Stimulated activated CD4-positive, alpha-beta T cell treated with anti-CD3 and anti-CD28 coated beads, Interleukin-1b, Interleukin-23, amount 100 ng/mL, for 1 hour (primary cell): ENCODE results near the gene SPOCK1.

Source experiments
- DNase-seq, 2 donors: peaks; one replicate each; pipeline ENCODE4 v3.0.0-alpha.2; 2020; ENCODE audit warnings: low read depth in 2 of 2

SPOCK1 gene

GRCh38 chr5:137155261-137156000 lies 343.7 kb downstream of the SPOCK1 start:
- DNase-seq, result no peak

GRCh38 chr5:137152616-137153015 lies 346.5 kb downstream of the SPOCK1 start:
- no peak for DNase-seq

- no peak for DNase-seq
Measured at GRCh38 chr5:137148655-137149054, 350.5 kb downstream of the SPOCK1 start.

- no peak for DNase-seq
Measured at GRCh38 chr5:137148159-137148558, 351.0 kb downstream of the SPOCK1 start.

- no peak for DNase-seq
Measured at GRCh38 chr5:137147346-137147745, 351.8 kb downstream of the SPOCK1 start.

- no peak for DNase-seq
Measured at GRCh38 chr5:137146402-137146890, 352.7 kb downstream of the SPOCK1 start.

- DNase-seq, result no peak
Measured at GRCh38 chr5:137145721-137146120, 353.4 kb downstream of the SPOCK1 start.

GRCh38 chr5:137144656-137145055 lies 354.5 kb downstream of the SPOCK1 start:
- no peak for DNase-seq

GRCh38 chr5:137142764-137143605 lies 356.1 kb downstream of the SPOCK1 start:
- no peak for DNase-seq

- no peak for DNase-seq
Measured at GRCh38 chr5:137142346-137142745, 356.8 kb downstream of the SPOCK1 start.

- no peak for DNase-seq
Measured at GRCh38 chr5:137141779-137142178, 357.3 kb downstream of the SPOCK1 start.

- no peak for DNase-seq
Measured at GRCh38 chr5:137136991-137137632, 362.0 kb downstream of the SPOCK1 start.

GRCh38 chr5:137134920-137135532 lies 364.1 kb downstream of the SPOCK1 start:
- DNase-seq, result no peak

GRCh38 chr5:137129886-137130680 lies 369.0 kb downstream of the SPOCK1 start:
- DNase-seq, result no peak

- no peak for DNase-seq
Measured at GRCh38 chr5:137128012-137128411, 371.1 kb downstream of the SPOCK1 start.

- DNase-seq, result no peak
Measured at GRCh38 chr5:137126829-137127228, 372.3 kb downstream of the SPOCK1 start.

- DNase-seq, result no peak
Measured at GRCh38 chr5:137122558-137122957, 376.6 kb downstream of the SPOCK1 start.

GRCh38 chr5:137122075-137122474 lies 377.1 kb downstream of the SPOCK1 start:
- DNase-seq, result no peak

GRCh38 chr5:137119321-137119720 lies 379.8 kb downstream of the SPOCK1 start:
- no peak for DNase-seq

- DNase-seq, result no peak
Measured at GRCh38 chr5:137118629-137119028, 380.5 kb downstream of the SPOCK1 start.

- no peak for DNase-seq
Measured at GRCh38 chr5:137115152-137115551, 384.0 kb downstream of the SPOCK1 start.
